Stimulated activated CD8-positive, alpha-beta memory T cell treated with anti-CD3 and anti-CD28 coated beads, Interleukin-2, amount 100 ng/mL, for 1 hour (primary cell): ENCODE results near the gene ZER1.
"Not testable (repeated sequence)": the region's sequence is repeated elsewhere in the genome, so short reads cannot be mapped to it uniquely, and the experiment has no call there.

Experiments used
- DNase-seq, 2 donors: peaks; one replicate each; pipeline ENCODE4 v3.0.0-alpha.2; 2020; ENCODE audit warnings: low read depth in 2 of 2

The ZER1 gene

DNA sequence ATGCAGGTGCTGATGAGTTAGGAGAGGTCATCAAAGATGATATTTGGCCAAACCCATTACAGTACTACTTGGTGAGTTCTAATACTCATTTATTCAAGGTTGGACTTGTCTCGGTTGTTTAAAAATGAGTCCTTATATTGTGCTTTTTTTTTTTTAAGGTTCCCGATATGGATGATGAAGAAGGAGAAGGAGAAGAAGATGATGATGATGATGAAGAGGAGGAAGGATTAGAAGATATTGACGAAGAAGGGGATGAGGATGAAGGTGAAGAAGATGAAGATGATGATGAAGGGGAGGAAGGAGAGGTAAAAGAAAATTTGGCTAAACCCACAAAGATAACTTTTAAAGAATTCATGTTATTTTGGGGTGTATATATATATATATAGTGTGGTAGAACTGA, 78.0 kb downstream of the ZER1 start:
- not testable (repeated sequence) for DNase-seq

DNA sequence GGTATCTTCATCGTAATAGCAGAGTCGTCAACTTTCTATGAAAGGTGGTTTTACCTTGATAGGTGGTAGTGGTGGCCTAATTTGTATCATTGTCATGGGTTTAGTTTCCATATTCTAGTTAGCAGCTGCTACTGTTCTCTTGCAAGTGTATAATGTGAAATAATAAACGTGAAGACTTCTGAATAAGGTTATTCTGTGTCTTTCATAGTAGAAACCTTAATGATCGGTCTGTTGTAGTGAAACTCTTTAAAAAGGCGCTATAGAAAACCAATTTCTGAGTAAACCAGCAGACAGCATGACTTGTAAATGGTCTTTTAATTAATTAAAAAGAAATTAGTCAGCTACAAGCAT, 81.1 kb downstream of the ZER1 start:
- no peak for DNase-seq

DNA sequence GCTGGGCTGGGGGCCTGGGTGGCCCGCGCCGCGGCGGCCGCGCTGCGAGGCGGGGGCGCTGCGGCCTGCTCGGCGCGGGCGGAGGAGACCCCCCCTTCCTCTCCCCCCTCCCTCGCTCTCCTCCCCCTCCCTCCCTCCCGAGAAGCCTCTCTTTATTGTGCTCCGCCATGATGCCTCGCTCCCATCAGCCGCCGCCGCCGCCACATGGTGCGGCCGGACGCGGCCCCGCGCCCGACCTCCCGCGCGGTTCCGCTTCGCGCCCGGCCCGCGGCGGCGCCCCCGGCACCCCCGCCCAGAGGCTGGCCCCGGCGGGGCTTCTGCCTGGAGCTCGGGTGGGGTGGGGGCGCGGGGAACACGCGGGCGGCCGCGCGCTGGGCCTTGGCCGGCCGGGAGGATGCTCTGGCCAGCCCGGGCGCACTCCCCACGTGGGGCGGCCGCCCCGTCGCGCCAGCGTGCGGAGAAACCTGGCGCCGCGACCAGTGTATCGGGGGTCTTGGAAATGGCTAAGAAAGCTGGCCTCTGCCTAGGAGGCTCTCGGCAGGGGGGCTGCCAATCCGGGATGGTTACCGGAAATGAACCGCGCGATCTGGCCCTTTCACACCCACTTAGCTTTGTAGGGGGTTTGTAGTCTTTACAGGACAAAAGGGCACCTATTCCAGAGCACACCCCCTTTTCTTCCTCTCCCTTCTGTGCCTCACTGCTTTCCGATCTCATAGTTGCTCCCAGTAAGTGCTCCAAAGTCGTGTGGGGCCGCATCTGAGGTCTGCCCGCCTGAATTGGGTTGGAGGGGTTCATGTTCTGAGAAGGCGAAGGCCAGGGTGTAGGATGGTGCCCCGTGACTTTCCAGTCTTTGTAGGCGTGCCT, 81.7 kb downstream of the ZER1 start:
- peak in 1 of 2 donors; percentile 35 for DNase-seq

DNA sequence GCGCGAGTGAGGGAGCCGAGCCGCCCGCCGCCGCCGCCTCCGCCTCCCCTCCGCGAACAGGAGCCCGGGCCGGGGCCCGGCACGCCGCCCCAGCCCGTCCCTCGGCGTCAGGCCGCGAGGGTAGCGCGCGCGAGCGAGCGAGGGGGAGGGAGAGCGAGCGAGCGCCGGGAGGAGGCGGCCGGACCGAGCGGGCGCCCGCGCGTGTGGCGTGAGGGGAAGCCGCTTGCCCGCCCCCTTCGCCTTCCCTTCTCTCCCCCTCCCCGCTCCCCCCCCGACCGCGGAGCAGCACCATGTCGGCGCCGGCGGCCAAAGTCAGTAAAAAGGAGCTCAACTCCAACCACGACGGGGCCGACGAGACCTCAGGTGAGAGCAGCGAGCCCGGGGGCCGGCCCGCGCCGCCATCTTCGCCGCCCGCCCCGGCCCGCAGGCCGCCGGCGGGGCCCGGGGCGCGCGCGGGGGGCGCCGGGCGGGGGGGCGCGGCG, 82.4 kb downstream of the ZER1 start:
- peak; percentile 32 to 47 for DNase-seq

DNA sequence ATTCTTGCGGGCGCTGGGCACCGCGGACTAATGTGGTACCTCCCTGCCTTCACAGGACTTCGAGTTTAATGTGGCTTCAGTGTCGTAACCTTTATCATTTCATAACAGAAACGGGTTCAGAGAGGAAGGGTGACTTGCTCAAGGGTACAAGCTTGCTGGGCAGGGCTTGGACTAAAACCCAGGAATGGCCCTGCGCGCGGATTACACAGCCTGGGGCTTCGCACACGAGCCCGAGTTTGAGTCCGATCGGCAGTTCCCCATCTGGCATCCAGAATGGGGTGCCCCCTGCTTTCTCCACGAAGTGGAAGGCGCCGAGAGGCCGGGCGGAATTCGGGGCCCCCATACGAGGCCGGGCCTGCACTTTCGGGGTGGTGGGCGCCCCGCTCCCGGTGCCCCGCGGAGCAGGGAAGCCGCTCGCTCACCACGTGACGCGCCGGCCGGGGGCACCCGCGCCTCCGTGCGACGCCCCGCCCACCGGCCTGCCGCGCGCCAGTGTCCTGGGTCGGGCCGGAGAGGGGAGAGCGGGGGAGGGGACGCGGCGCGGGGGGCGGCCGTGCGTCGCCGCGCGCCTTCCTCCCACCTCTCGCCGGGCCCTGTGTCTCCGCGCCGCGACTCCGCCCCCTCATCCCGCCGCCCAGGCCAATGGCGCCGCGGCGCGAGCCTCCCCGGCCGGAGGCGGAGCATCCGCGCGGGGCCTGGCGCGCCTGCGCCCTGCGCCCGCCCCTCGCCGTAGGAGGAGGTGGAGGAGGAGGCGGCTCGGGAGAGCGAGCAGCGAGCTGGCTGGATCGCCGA, 83.0 kb downstream of the ZER1 start, which contains the start of gene SET:
Gene SET (plus strand): TSS at position 722 of the 792 bp plus-strand sequence. CDS start 361 bp downstream, outside the sequence.
- peak; percentile 80 to 90 for DNase-seq

DNA sequence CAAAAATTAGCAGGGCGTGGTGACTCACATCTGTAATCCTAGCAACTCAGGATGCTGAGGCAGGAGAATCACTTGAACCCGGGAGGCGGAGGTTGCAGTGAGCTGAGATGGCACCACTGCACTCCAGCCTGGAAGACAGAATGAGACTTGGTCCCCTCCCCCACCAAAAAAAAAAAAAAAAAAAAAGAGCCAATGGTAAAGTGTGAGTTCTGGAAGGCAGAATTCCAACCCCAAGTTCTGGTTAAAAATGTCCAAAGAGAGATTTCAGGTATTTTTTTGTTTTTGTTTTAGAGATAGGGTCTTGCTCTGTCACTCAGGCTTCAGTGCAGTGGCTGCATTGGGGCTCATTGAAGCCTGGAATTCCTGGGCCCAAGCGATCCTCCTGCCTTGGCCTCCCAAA, 84.3 kb downstream of the ZER1 start:
- DNase-seq, result no peak

DNA sequence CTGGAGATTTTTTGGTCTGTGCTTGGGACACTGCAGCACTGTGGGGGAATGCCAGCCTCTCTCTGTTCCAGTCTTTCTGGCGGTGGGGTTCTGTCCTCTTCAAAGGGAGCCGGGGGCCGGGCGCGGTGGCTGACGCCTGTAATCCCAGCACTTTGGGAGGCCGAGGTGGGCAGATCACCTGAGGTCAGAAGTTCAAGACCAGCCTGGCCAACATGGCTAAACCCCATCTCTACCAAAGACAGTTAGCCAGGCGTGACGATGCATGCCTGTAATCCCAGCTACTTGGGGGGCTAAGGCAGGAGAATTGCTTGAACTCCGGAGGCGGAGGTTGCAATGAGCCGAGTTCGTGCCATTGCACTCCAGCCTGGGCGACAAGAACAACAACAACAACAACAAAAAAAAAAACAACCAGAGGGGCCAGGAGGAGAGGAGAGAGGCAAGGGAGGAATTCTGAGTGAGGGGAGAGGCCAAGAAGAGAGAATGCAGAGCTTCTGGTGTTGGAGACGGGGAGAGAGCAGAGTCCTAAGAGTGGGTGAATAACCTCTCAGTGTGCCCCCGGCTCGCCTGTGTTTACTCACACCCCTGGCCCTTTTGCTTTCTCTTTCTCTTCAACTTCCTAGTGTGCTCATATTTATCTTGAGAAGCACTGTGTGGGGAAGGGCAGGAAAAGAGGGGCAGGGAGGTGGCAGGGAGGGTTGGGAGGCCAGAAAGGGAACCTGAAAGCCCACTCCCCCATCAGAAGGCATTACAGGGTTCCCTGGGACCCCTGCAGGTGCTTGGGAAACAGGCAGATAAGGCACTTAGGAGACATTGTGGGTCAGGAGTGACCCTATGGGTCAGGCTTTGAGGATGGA, 85.9 kb downstream of the ZER1 start:
- DNase-seq, result peak in 1 of 2 donors; percentile 13

DNA sequence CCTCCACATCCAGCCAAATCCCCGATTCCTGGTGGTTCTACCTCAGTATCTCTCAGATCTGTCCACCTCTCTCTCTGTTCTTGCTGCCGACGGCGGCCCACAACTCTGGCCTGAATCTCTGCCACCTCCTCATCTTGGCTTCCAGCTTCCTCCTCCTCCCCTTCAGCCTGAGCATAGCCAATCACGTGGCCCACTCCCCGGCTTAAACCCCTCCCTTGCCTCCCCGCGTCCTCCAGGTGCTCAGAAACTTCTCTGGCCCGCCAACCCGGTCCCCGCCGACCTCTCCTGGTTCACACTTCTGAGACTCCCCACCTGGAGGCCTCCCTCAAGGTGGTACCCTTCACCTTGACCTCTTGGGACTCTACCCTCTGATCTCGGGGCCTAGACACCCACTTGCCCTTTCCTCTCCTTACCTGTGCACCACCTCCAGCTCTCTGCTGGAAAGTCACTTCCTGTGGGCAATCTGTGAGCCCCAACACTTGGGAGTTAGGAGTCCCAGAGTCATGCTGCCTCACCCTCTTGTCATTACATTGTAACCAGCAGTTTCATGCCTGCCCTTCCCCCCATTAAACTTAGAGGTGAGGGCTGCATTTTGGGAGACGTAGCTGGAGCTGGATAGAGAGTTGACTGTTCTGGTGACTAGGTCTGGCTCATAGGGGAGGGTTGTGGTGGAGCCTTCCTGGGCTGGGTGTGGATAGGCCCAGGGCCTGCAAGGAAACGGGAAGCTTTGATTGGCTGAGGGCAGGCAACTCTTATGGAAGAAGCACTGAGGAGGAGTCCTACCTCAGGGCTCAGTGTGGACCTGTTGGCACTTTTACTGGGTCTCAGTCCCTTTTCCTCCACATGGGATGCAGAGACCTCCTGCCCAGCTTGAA, 87.2 kb downstream of the ZER1 start:
- DNase-seq, result peak; percentile 39 to 51

DNA sequence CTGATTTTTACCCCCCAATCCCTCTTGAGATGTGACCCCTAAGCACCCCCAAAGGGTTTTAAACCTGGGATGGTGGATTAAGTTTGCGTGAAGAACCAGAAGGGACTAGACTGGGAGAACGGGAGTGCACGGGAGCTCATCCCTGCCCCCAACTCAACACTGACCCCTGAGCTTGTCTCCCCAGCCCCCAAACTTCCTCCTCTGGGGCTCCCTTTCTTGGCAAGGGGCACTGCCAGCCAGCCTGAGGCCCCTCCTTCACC, 87.7 kb downstream of the ZER1 start:
- DNase-seq, result no peak

DNA sequence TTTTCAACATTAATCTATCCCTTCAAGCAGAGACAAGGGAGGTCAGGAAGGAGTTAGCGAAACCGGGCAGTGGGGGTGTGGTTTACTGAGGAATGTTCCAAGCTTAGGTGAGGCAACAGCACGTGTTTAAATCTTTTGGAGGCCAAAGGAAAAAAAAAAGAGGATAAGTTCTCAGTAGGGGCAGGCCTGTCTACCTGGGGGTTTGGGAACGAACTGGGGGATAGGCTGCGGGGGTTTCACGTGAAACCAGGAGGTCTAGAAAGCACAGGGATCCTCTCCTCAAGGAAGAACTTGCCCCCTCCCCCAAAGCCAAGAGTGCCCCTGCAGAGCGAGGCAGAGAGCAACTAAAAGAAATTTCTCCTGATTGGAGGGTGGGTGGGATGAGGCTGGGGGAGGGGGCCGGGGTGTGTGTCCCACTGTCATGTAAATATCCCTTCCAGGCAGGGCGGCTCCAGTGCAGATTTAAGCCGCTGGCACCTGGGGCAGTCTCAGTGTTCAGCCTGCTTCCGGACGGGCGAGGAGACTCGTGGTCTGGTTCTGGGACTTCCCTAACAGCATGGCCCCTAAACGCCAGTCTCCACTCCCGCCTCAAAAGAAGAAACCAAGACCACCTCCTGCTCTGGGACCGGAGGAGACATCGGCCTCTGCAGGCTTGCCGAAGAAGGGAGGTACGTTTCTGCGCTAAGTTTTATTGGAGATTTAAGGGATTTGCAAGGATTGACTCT, 88.2 kb downstream of the ZER1 start:
- peak in 1 of 2 donors; percentile 16 for DNase-seq
